ENCODE results near the gene SUCO. TPM values are rescaled to one million over a fixed set of nuclear protein-coding genes. Genes with fewer than 3 reads are reported as not detected.

The SUCO gene
- total and polyA plus RNA-seq, 12 donors: 14.0 to 108 (median 34.4) TPM

DNA sequence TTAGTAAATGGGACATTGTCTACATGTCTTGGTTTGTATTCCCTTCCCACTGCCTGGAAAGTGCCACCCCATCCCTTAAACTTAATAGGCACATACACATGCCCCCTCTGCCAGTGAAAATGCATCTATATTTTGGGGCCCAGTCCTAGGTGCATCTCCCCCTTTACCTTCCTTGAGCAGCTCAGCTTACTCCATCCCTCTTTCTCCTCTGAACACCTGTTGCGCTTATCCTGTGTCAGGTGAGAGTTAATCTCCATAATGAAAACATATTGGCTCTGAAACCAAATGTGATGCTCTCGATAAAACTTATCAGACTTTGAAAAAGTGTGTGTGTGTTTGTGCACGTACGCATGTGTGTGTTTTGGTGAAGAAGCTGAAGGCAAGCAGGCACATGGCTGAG is 15.4 kb upstream of the SUCO start:
- no peak for TF ChIP-seq POLR2A (IDR thresholded peaks at IDR 0.05)
- TF ChIP-seq, protein P1, sequence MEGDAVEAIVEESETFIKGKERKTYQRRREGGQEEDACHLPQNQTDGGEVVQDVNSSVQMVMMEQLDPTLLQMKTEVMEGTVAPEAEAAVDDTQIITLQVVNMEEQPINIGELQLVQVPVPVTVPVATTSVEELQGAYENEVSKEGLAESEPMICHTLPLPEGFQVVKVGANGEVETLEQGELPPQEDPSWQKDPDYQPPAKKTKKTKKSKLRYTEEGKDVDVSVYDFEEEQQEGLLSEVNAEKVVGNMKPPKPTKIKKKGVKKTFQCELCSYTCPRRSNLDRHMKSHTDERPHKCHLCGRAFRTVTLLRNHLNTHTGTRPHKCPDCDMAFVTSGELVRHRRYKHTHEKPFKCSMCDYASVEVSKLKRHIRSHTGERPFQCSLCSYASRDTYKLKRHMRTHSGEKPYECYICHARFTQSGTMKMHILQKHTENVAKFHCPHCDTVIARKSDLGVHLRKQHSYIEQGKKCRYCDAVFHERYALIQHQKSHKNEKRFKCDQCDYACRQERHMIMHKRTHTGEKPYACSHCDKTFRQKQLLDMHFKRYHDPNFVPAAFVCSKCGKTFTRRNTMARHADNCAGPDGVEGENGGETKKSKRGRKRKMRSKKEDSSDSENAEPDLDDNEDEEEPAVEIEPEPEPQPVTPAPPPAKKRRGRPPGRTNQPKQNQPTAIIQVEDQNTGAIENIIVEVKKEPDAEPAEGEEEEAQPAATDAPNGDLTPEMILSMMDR (IDR thresholded peaks at IDR 0.05): no peak
- no peaks in the 10 kb centered on the region for H3K36me3 ChIP-seq (replicated peaks in 1 of 2)
- H3K4me1 ChIP-seq (replicated peaks in 1 of 2): no peaks in the 10 kb centered on the region
- DNase-seq: no peak
- no peaks in the 10 kb centered on the region for H3K27me3 ChIP-seq
- no peak overlapping the region for H3K27ac ChIP-seq
- 89 to 91% (median 90%) methylated on average over 4 of the region's 4 CpGs for WGBS, 4 donors
- no peak overlapping the region for H3K4me3 ChIP-seq
- H3K9me3 ChIP-seq (replicated peaks in 1 of 3): no peaks in the 10 kb centered on the region
- intact Hi-C loops (cut with DNase I): no loop called here

GRCh38 chr1:172529304-172529703 is 3.6 kb upstream of the SUCO start:
- H3K9me3 ChIP-seq (replicated peaks in 1 of 3): no peaks in the 10 kb centered on the region
- H3K4me3 ChIP-seq: no peak overlapping the region
- TF ChIP-seq, protein P1 (IDR thresholded peaks at IDR 0.05): no peak
- TF ChIP-seq POLR2A (IDR thresholded peaks at IDR 0.05): no peak
- WGBS, 4 donors: 80 to 87% (median 83%) methylated on average over 4 of the region's 4 CpGs
- H3K4me1 ChIP-seq (replicated peaks in 1 of 2): peaks cover 7 to 13% of the 10 kb centered on the region in 2 donors
- no peaks in the 10 kb centered on the region for H3K27me3 ChIP-seq
- no peaks in the 10 kb centered on the region for H3K36me3 ChIP-seq (replicated peaks in 1 of 2)
- intact Hi-C loops (cut with DNase I): loop anchor here in 1 of 2 donors (10.0 kb wide), 1 partner anchor 85 kb away; the partner anchor contains the start of gene PIGC
- H3K27ac ChIP-seq: no peak overlapping the region
- no peak for DNase-seq

- TF ChIP-seq, protein P1 (IDR thresholded peaks at IDR 0.05): no peak
- TF ChIP-seq POLR2A (IDR thresholded peaks at IDR 0.05): no peak
- Histone ChIP-seq H3K9me3 (replicated peaks in 1 of 3) (no peaks in the 10 kb centered on the region), H3K4me1 (replicated peaks in 1 of 2) (peaks cover 7 to 20% of the 10 kb centered on the region in 2 donors), H3K4me3 (no peak overlapping the region), H3K36me3 (replicated peaks in 1 of 2) (no peaks in the 10 kb centered on the region), H3K27me3 (no peaks in the 10 kb centered on the region), H3K27ac (no peak overlapping the region)
- 48 to 64% (median 57%) methylated on average over 2 of the region's 2 CpGs for WGBS, 4 donors
- intact Hi-C loops (cut with DNase I): loop anchor here in 1 of 2 donors (10.0 kb wide), 1 partner anchor 85 kb away; the partner anchor contains the start of gene PIGC
- DNase-seq: no peak
Measured at GRCh38 chr1:172530000-172530399, 3.0 kb upstream of the SUCO start.

GRCh38 chr1:172531412-172532182 is 1.4 kb upstream of the SUCO start:
- H3K4me1 ChIP-seq (replicated peaks in 1 of 2): peaks cover 7 to 36% of the 10 kb centered on the region in 2 donors
- no peaks in the 10 kb centered on the region for H3K27me3 ChIP-seq
- DNase-seq: no peak
- intact Hi-C loops (cut with DNase I): no loop called here
- no peaks in the 10 kb centered on the region for H3K36me3 ChIP-seq (replicated peaks in 1 of 2)
- TF ChIP-seq, protein P1 (IDR thresholded peaks at IDR 0.05): no peak
- no peak for TF ChIP-seq POLR2A (IDR thresholded peaks at IDR 0.05)
- H3K4me3 ChIP-seq: peak overlapping the region in 3 of 4 donors; percentile 46 to 67 (median 48)
- WGBS, 4 donors: 1 to 4% (median 2%) methylated on average over 11 of the region's 11 CpGs
- no peaks in the 10 kb centered on the region for H3K9me3 ChIP-seq (replicated peaks in 1 of 3)
- peak overlapping the region; percentile 93 to 98 (median 96) for H3K27ac ChIP-seq
